Measurements from ENCODE around the gene KHDC3L. TPM values are rescaled to one million over a fixed set of nuclear protein-coding genes. Genes with fewer than 3 reads are reported as not detected.

The KHDC3L gene
- total and polyA plus RNA-seq, 2 of the 13 experiments (the other 11 are each of a cell fraction or from before 2014, with no cell fraction given), result not detected

GRCh38 chr6:73362869-73363536 is 545 bp downstream of the KHDC3L start:
- in situ Hi-C loops (cut with HindIII; ENCODE audit: extremely low pct_ligation_motif_present, low pct_unique_long_range_greater_than_20kb), result no loop called here
- no peak for TF ChIP-seq BCL6 (CRISPR knock-in tag; IDR thresholded peaks at IDR 0.05)
- TF ChIP-seq TBX3 (IDR thresholded peaks at IDR 0.05; ENCODE audit: borderline replicate concordance), result no peak
- TF ChIP-seq ZBTB1 (CRISPR knock-in tag; IDR thresholded peaks at IDR 0.05; ENCODE audit: borderline replicate concordance), result no peak
- TF ChIP-seq ELF1 (CRISPR knock-in tag; IDR thresholded peaks at IDR 0.05), result no peak
- no peak for TF ChIP-seq USF2 (IDR thresholded peaks at IDR 0.05; ENCODE audit: low read depth, low read length)
- TF ChIP-seq USF2 (CRISPR knock-in tag; IDR thresholded peaks at IDR 0.05; ENCODE audit: borderline replicate concordance), result no peak
- TF ChIP-seq ZNF737 (CRISPR knock-in tag; IDR thresholded peaks at IDR 0.05; ENCODE audit: borderline replicate concordance), result no peak
- no peak for TF ChIP-seq TAF1 (CRISPR knock-in tag; IDR thresholded peaks at IDR 0.05)
- TF ChIP-seq ZNF678 (CRISPR knock-in tag; IDR thresholded peaks at IDR 0.05), result no peak
- TF ChIP-seq SNAI1 (CRISPR knock-in tag; IDR thresholded peaks at IDR 0.05; ENCODE audit: borderline replicate concordance), result no peak
- no peak for TF ChIP-seq KDM3A (CRISPR knock-in tag; IDR thresholded peaks at IDR 0.05; ENCODE audit: low read depth)
- TF ChIP-seq ZEB1 (IDR thresholded peaks at IDR 0.05; ENCODE audit: insufficient replicate concordance, low read depth), result no peak
- TF ChIP-seq BHLHE40 (IDR thresholded peaks at IDR 0.05; ENCODE audit: low read length), result no peak
- H3K4me1 ChIP-seq (ENCODE audit: insufficient read depth, low read length), result no peaks in the 10 kb centered on the region
- H2AFZ ChIP-seq (ENCODE audit: low read length), result no peak overlapping the region
- intact Hi-C loops (cut with micrococcal nuclease; ENCODE audit: unreplicated experiment), result no loop called here
- ChIA-PET CTCF (ENCODE audit: low intra/inter-chr PET ratio, low total read pairs) (no interaction called here), POLR2A (no interaction called here)
- BruUV-seq (replicated peaks), result no TSS peak
- H3K4me3 ChIP-seq (replicated peaks in 1 of 3; ENCODE audit: insufficient read depth in 1 of 3, low read depth in 2 of 3, low read length in 3 of 3), result no peak overlapping the region
- no peak overlapping the region for H3K9ac ChIP-seq (ENCODE audit: insufficient read depth, low read depth, low read length)
- WGBS (ENCODE audit: low lambda C conversion rate), result 66% methylated on average over 23 of the region's 31 CpGs
- no peak for FAIRE-seq
- H3K79me2 ChIP-seq (ENCODE audit: insufficient read depth, low read length), result no peaks in the 10 kb centered on the region
- no peaks in the 10 kb centered on the region for H4K20me1 ChIP-seq (ENCODE audit: insufficient read depth, low read length)
- ATAC-seq, result no peak
- H3K27ac ChIP-seq (ENCODE audit: extremely low read length, insufficient read depth, low read length), result no peak overlapping the region
- DNase-seq (ENCODE audit: low spot score), result no peak
- H3K36me3 ChIP-seq (replicated peaks in 1 of 2; ENCODE audit: control insufficient read depth in 1 of 2, insufficient read depth in 2 of 2, low read length in 2 of 2), result no peaks in the 10 kb centered on the region
- H3K9me3 ChIP-seq (ENCODE audit: low read length), result no peaks in the 10 kb centered on the region
- no peak overlapping the region for H3K4me2 ChIP-seq (ENCODE audit: low read depth, low read length)
- peaks cover 0 to 22% of the 10 kb centered on the region in 2 experiments; a peak in 1 of 5 replicates for H3K27me3 ChIP-seq (ENCODE audit: control insufficient read depth in 1 of 2, insufficient read depth in 2 of 2, low read length in 2 of 2)
